ENCODE data around the gene ZCCHC4.

- TF ChIP-seq CTCF (IDR thresholded peaks at IDR 0.05) (no peak), POLR2A (IDR thresholded peaks at IDR 0.05) (no peak)
These were observed 31.1 kb downstream of the ZCCHC4 start for GRCh38 chr4:25343671-25344070.
